Heart right ventricle (tissue), 16 donors: ENCODE measurements around the gene RAI14. TPM values are rescaled to one million over a fixed set of nuclear protein-coding genes. Genes with fewer than 3 reads are reported as not detected.

Experiments used
- ATAC-seq, 8 donors: fragments of 200-7000 bp; cut with Tn5 transposase; one replicate each; pipeline ENCODE4 v1.9.1; 2020; ENCODE audit warnings: mild to moderate bottlenecking in 8 of 8, moderate library complexity in 8 of 8, moderate number of reproducible peaks in 1 of 8
- DNase-seq, 2 donors: peaks; one replicate each; pipeline ENCODE4 v3.0.0-alpha.2; 2020
- H3K27ac ChIP-seq, 10 donors: fragments of 200-600 bp; sonication (generic) in 2 of 10; one replicate each; pipeline versions ENCODE4 v1.5.0 to v1.8.0; 2020 to 2022; ENCODE audit warnings: mild to moderate bottlenecking in 3 of 10
- H3K27me3 ChIP-seq, 7 donors: fragments of 200-600 bp; one replicate each; pipeline ENCODE4 v1.8.0; 2021 to 2022; ENCODE audit warnings: mild to moderate bottlenecking in 2 of 7
- H3K36me3 ChIP-seq, 9 donors: fragments of 200-600 bp; sonication (generic) in 1 of 9; one replicate each; pipeline versions ENCODE4 v1.5.0 to v1.8.0; 2020 to 2022; ENCODE audit warnings: mild to moderate bottlenecking in 2 of 9
- H3K4me1 ChIP-seq, 9 donors: fragments of 200-600 bp; sonication (generic) in 1 of 9; one replicate each; pipeline versions ENCODE4 v1.5.0 to v1.8.0; 2020 to 2022; ENCODE audit warnings: mild to moderate bottlenecking in 4 of 9
- H3K4me3 ChIP-seq, 10 donors: fragments of 200-600 bp; sonication (generic) in 2 of 10; one replicate each; pipeline versions ENCODE4 v1.5.0 to v1.8.0; 2020 to 2022; ENCODE audit warnings: mild to moderate bottlenecking in 7 of 10, moderate library complexity in 2 of 10
- H3K9me3 ChIP-seq, 11 donors: fragments of 200-600 bp in 10 of 11; sonication (generic) in 2 of 11; one replicate each; pipeline versions ENCODE4 v1.5.0 to v1.8.0; 2013 to 2022; ENCODE audit warnings: mild to moderate bottlenecking in 2 of 11, control low read depth in 1 of 11, moderate library complexity in 1 of 11
- WGBS, 2 donors: extraction: QIAGEN DNeasy Blood & Tissue Kit; methylation state at CpG; one replicate each; pipeline ENCODE4 v1.1.7; 2013; ENCODE audit warnings: inconsistent platforms in 1 of 2; 5-methylcytosine and 5-hydroxymethylcytosine counted together
- intact Hi-C, 10 donors: fragments of 100-400 bp; cut with DNase I; formaldehyde crosslinking; loops; one replicate each; pipeline versions ENCODE4 v1.11.1 to v1.14.2; 2022
- polyA plus RNA-seq, 2 donors: library from polyadenylated mRNA; stranded (reverse); fragments of 200-250 nt; gene quantifications; one replicate each; pipeline ENCODE4 v1.2.3, GENCODE V29; 2013
- total RNA-seq, 10 donors: library from RNA; stranded (reverse); fragmentation: NEBNext Ultra II Directional in 3 of 10; extraction: Animal tissue kit (Norgen Biotek cat#: 25700) in 3 of 10; gene quantifications; one replicate each; pipeline versions ENCODE4 v1.2.1 to v1.2.4, GENCODE V29; 2021 to 2023
- TF ChIP-seq, protein P1 (sequence below), 9 donors: fragments of 200-600 bp; sonication (generic) in 2 of 9; IDR thresholded peaks; one replicate each; pipeline versions ENCODE4 v1.5.0 to v1.8.0; 2021 to 2022; ENCODE audit warnings: antibody characterized with exemption in 9 of 9, mild to moderate bottlenecking in 5 of 9, moderate library complexity in 1 of 9
- donor health status: Arrhythmogenic right ventricular cardiomyopathy.
- donor health status: ischemic (EF 13 %, LVEDD 7.1; RV severe dilation, severe dysfunction).
- donor health status: healthy with polysubstance abuse.
- donor health status: DM: no; HTN: yes; CAD: no.
- donor health status: DM: no; HTN: no; CAD: no.
- donor health status: ischemic (EF 25% LVEDD 6.9; RV normal size, moderate dysfunction).
- donor health status: ischemic (EF 25% LVEDD 5.7; RV mildly dilated, moderate dysfunction).
- donor health status: healthy.
- donor health status: DM: yes; HTN: yes; CAD: no.
- donor health status: Ischemic cardiomyopathy.
- donor health status: ischemic (EF 35%, LVEDD 5.7; RV mildly dilated, moderate dysfunction).
- donor health status: nonischemic (EF 11% LVEDD 7.7; RV severe dilation, severe dysfunction).
- donor health status: DM: yes; HTN: yes; CAD: no.
- donor health status: PGD.
- donor health status: ischemic (EF 29% LVEDD 5.4; RV normal size, mild dysfunction).
- donor health status: nonischemic (EF 23%, LVEDD 6.1; RV moderate dilation, normal function).

The RAI14 gene
- total and polyA plus RNA-seq, 12 donors: 3.3 to 25.5 (median 9.3) TPM

DNA sequence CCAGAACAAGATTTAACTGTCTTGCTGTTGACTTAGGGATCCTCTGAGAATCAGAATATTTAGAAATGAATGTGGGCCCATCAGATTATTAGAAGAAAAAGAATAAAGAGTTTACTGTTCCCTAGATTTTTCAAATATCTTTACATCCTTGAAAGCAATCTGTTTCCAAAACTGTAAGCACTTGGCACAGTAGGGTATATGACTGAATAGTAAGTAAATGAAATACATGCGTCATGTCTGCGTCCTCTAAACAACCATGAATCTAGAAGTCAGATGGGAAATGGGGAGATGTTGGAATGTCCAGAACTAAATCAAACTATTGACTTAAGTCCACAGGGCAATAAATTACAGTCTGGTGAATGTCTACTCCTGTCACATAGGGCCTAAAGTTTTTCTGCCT, 209.0 kb downstream of the RAI14 start:
- DNase-seq (no peak), ATAC-seq (no peak)
- Histone ChIP-seq H3K4me3 (no peak overlapping the region), H3K4me1 (peaks cover 0 to 12% (median 0%) of the 10 kb centered on the region in 9 donors), H3K9me3 (no peaks in the 10 kb centered on the region), H3K27me3 (no peaks in the 10 kb centered on the region), H3K27ac (no peak overlapping the region), H3K36me3 (no peaks in the 10 kb centered on the region)
- TF ChIP-seq, protein P1, sequence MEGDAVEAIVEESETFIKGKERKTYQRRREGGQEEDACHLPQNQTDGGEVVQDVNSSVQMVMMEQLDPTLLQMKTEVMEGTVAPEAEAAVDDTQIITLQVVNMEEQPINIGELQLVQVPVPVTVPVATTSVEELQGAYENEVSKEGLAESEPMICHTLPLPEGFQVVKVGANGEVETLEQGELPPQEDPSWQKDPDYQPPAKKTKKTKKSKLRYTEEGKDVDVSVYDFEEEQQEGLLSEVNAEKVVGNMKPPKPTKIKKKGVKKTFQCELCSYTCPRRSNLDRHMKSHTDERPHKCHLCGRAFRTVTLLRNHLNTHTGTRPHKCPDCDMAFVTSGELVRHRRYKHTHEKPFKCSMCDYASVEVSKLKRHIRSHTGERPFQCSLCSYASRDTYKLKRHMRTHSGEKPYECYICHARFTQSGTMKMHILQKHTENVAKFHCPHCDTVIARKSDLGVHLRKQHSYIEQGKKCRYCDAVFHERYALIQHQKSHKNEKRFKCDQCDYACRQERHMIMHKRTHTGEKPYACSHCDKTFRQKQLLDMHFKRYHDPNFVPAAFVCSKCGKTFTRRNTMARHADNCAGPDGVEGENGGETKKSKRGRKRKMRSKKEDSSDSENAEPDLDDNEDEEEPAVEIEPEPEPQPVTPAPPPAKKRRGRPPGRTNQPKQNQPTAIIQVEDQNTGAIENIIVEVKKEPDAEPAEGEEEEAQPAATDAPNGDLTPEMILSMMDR (IDR thresholded peaks at IDR 0.05): no peak
- 86 to 88% methylated on average over 2 of the region's 2 CpGs for WGBS, 2 donors
- intact Hi-C loops: no loop called here

DNA sequence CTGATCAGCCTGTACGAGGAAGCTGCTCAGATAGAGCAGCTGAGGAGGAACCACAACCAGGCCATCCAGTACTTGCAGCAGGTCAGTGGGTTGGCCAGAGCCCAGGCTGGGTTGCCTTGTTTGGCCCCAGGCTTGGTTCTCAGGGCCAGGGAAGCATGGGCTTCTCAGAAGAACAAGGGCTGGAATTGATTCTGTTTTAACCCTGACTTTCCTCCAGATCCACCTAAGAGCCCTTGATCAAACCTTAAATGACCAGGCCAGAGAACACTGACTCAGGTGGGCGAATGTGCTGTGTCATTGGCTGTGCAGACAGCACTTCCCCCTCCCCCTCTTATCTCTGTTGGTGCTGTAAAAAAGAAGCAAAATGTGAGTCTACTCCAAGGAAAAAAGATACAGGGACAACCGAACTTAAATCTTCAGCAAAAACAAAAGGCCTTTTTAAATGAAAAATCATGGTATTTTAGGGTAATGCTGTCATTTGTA, 210.9 kb downstream of the RAI14 start:
- 76 to 84% methylated on average over 3 of the region's 3 CpGs for WGBS, 2 donors
- no peak for DNase-seq
- peak in 1 of 8 donors; percentile 38 for ATAC-seq

DNA sequence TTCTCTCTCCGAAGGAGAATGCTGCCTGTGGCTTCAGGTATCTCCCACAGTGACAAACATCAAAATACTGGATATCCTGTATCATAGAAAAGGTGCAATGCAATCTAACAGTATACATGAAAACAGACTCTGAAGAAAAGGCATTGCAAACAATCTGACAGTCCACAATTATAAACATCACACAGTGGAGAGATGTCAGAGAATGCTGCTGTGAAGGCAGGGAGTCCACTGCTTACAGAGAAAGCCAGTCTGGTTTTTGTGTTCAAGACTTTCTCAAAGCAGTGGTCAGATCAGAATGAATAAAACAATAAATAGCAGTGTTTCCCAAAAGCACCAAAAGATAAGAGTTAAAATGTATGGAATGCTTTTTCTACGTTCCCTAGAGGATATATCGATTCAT, 211.5 kb downstream of the RAI14 start:
- 80 to 84% methylated on average over 3 of the region's 3 CpGs for WGBS, 2 donors
- Histone ChIP-seq H3K36me3 (no peaks in the 10 kb centered on the region), H3K4me1 (peaks cover 0 to 12% (median 0%) of the 10 kb centered on the region in 9 donors), H3K4me3 (no peak overlapping the region), H3K27ac (no peak overlapping the region), H3K27me3 (no peaks in the 10 kb centered on the region), H3K9me3 (no peaks in the 10 kb centered on the region)
- DNase-seq (no peak), ATAC-seq (no peak)
- TF ChIP-seq, protein P1 (IDR thresholded peaks at IDR 0.05): no peak
- intact Hi-C loops: no loop called here

More for the DNA sequence above, 210.9 kb downstream of the RAI14 start:
- H3K4me1 ChIP-seq: peaks cover 0 to 12% (median 0%) of the 10 kb centered on the region in 9 donors
- no peaks in the 10 kb centered on the region for H3K36me3 ChIP-seq
- H3K9me3 ChIP-seq: no peaks in the 10 kb centered on the region
- TF ChIP-seq, protein P1 (IDR thresholded peaks at IDR 0.05): no peak
- intact Hi-C loops: no loop called here
- no peak overlapping the region for H3K4me3 ChIP-seq
- H3K27ac ChIP-seq: no peak overlapping the region
- H3K27me3 ChIP-seq: no peaks in the 10 kb centered on the region

DNA sequence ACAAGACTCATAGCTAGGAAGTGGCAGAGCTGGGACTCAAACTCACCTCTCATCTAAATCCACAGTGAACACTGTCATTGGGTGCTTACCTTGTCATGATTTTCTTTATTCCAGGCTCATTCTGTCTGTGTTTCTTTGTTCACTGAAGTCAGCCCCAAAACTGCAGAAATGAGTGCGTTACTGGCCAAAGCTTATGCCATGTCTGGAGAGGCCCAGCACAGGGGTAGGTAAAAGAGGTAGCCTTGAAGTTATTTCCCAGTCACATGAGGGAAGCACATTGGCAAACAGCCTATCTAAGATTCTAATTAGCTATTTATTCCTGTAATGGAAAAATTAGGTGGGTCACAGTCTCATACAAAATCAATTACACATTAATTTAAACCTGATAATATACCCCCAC, 212.7 kb downstream of the RAI14 start:
- Histone ChIP-seq H3K4me3 (no peak overlapping the region), H3K4me1 (peaks cover 0 to 2% (median 0%) of the 10 kb centered on the region in 9 donors), H3K27me3 (no peaks in the 10 kb centered on the region), H3K27ac (no peak overlapping the region), H3K36me3 (no peaks in the 10 kb centered on the region), H3K9me3 (no peaks in the 10 kb centered on the region)
- TF ChIP-seq, protein P1 (IDR thresholded peaks at IDR 0.05): no peak
- ATAC-seq (no peak), DNase-seq (no peak)
- 98 to 100% methylated on average over 1 of the region's 1 CpG for WGBS, 2 donors
- intact Hi-C loops: no loop called here
